ENCODE measurements around the gene C5orf63. TPM values are rescaled to one million over a fixed set of nuclear protein-coding genes. Genes with fewer than 3 reads are reported as not detected.

The C5orf63 gene
- total and polyA plus RNA-seq, 2 of the 13 experiments (the other 11 are each of a cell fraction or from before 2014, with no cell fraction given): 7.9 to 8.8 TPM

- TF ChIP-seq, protein P1, sequence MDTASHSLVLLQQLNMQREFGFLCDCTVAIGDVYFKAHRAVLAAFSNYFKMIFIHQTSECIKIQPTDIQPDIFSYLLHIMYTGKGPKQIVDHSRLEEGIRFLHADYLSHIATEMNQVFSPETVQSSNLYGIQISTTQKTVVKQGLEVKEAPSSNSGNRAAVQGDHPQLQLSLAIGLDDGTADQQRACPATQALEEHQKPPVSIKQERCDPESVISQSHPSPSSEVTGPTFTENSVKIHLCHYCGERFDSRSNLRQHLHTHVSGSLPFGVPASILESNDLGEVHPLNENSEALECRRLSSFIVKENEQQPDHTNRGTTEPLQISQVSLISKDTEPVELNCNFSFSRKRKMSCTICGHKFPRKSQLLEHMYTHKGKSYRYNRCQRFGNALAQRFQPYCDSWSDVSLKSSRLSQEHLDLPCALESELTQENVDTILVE (CRISPR knock-in tag; IDR thresholded peaks at IDR 0.05): no peak
- TF ChIP-seq KLF13 (CRISPR knock-in tag; IDR thresholded peaks at IDR 0.05) (no peak), CREB1 (IDR thresholded peaks at IDR 0.05) (no peak), CREB1 (CRISPR knock-in tag; IDR thresholded peaks at IDR 0.05) (no peak)
These were observed 58.7 kb downstream of the C5orf63 start (continued) for GRCh38 chr5:127014573-127014972.

GRCh38 chr5:127013407-127013806, 59.9 kb downstream of the C5orf63 start:
- Histone ChIP-seq H3K4me2 (ENCODE audit: low read depth, low read length) (no peak overlapping the region), H3K79me2 (ENCODE audit: insufficient read depth, low read length) (no peaks in the 10 kb centered on the region), H3K9ac (ENCODE audit: insufficient read depth, low read depth, low read length) (no peak overlapping the region), H3K27me3 (ENCODE audit: control insufficient read depth in 1 of 2, insufficient read depth in 2 of 2, low read length in 2 of 2) (no peaks in the 10 kb centered on the region), H3K4me3 (replicated peaks in 1 of 3; ENCODE audit: insufficient read depth in 1 of 3, low read depth in 2 of 3, low read length in 3 of 3) (no peak overlapping the region), H2AFZ (ENCODE audit: low read length) (no peak overlapping the region), H3K4me1 (ENCODE audit: insufficient read depth, low read length) (no peaks in the 10 kb centered on the region), H3K27ac (ENCODE audit: extremely low read length, insufficient read depth, low read length) (no peak overlapping the region), H3K9me3 (ENCODE audit: low read length) (no peaks in the 10 kb centered on the region), H3K36me3 (replicated peaks in 1 of 2; ENCODE audit: control insufficient read depth in 1 of 2, insufficient read depth in 2 of 2, low read length in 2 of 2) (no peaks in the 10 kb centered on the region), H4K20me1 (ENCODE audit: insufficient read depth, low read length) (no peaks in the 10 kb centered on the region)
- POLR2A ChIA-PET: no interaction called here
- no TSS peak for BruUV-seq (replicated peaks)
- no peak for FAIRE-seq
- no peak for ATAC-seq
- in situ Hi-C loops (cut with HindIII; ENCODE audit: extremely low pct_ligation_motif_present, low pct_unique_long_range_greater_than_20kb) (no loop called here), intact Hi-C loops (cut with micrococcal nuclease; ENCODE audit: unreplicated experiment) (no loop called here)
- no peak for DNase-seq (ENCODE audit: low spot score)
- CTCF ChIA-PET (ENCODE audit: low intra/inter-chr PET ratio, low total read pairs): no interaction called here
- whole genome bisulfite sequencing (ENCODE audit: low lambda C conversion rate): 98% methylated on average over 2 of the region's 2 CpGs
- TF ChIP-seq, protein P2, sequence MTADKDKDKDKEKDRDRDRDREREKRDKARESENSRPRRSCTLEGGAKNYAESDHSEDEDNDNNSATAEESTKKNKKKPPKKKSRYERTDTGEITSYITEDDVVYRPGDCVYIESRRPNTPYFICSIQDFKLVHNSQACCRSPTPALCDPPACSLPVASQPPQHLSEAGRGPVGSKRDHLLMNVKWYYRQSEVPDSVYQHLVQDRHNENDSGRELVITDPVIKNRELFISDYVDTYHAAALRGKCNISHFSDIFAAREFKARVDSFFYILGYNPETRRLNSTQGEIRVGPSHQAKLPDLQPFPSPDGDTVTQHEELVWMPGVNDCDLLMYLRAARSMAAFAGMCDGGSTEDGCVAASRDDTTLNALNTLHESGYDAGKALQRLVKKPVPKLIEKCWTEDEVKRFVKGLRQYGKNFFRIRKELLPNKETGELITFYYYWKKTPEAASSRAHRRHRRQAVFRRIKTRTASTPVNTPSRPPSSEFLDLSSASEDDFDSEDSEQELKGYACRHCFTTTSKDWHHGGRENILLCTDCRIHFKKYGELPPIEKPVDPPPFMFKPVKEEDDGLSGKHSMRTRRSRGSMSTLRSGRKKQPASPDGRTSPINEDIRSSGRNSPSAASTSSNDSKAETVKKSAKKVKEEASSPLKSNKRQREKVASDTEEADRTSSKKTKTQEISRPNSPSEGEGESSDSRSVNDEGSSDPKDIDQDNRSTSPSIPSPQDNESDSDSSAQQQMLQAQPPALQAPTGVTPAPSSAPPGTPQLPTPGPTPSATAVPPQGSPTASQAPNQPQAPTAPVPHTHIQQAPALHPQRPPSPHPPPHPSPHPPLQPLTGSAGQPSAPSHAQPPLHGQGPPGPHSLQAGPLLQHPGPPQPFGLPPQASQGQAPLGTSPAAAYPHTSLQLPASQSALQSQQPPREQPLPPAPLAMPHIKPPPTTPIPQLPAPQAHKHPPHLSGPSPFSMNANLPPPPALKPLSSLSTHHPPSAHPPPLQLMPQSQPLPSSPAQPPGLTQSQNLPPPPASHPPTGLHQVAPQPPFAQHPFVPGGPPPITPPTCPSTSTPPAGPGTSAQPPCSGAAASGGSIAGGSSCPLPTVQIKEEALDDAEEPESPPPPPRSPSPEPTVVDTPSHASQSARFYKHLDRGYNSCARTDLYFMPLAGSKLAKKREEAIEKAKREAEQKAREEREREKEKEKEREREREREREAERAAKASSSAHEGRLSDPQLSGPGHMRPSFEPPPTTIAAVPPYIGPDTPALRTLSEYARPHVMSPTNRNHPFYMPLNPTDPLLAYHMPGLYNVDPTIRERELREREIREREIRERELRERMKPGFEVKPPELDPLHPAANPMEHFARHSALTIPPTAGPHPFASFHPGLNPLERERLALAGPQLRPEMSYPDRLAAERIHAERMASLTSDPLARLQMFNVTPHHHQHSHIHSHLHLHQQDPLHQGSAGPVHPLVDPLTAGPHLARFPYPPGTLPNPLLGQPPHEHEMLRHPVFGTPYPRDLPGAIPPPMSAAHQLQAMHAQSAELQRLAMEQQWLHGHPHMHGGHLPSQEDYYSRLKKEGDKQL (CRISPR knock-in tag; IDR thresholded peaks at IDR 0.05; ENCODE audit: low read depth): no peak
- TF ChIP-seq, protein P3, sequence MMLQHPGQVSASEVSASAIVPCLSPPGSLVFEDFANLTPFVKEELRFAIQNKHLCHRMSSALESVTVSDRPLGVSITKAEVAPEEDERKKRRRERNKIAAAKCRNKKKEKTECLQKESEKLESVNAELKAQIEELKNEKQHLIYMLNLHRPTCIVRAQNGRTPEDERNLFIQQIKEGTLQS (CRISPR knock-in tag; IDR thresholded peaks at IDR 0.05): no peak
- TF ChIP-seq NFAT5 (CRISPR knock-in tag; IDR thresholded peaks at IDR 0.05) (no peak), POGZ (CRISPR knock-in tag; IDR thresholded peaks at IDR 0.05) (no peak)
